Measurements from ENCODE around the gene LHX3. TPM values are rescaled to one million over a fixed set of nuclear protein-coding genes. Genes with fewer than 3 reads are reported as not detected.

Gene LHX3
- total and polyA plus RNA-seq, 10 donors = not detected

- Histone ChIP-seq H3K27me3 (replicated peaks in 1 of 7) (peaks cover 0 to 40% (median 0%) of the 10 kb centered on the region in 7 donors), H3K27ac (no peak overlapping the region), H3K4me1 (peaks cover 0 to 8% (median 0%) of the 10 kb centered on the region in 6 donors), H3K36me3 (no peaks in the 10 kb centered on the region), H3K9me3 (no peaks in the 10 kb centered on the region), H3K4me3 (no peak overlapping the region)
- TF ChIP-seq POLR2A (IDR thresholded peaks at IDR 0.05) (no peak), POLR2AphosphoS5 (IDR thresholded peaks at IDR 0.05) (no peak)
- WGBS, 5 donors = 80 to 92% (median 90%) methylated on average over 17 of the region's 17 CpGs
- intact Hi-C loops (cut with DNase I; ENCODE audit: low total_unique reads) = no loop called here
- DNase-seq = no peak
Observed at GRCh38 chr9:136155576-136155975, 49.4 kb downstream of the LHX3 start.

DNA sequence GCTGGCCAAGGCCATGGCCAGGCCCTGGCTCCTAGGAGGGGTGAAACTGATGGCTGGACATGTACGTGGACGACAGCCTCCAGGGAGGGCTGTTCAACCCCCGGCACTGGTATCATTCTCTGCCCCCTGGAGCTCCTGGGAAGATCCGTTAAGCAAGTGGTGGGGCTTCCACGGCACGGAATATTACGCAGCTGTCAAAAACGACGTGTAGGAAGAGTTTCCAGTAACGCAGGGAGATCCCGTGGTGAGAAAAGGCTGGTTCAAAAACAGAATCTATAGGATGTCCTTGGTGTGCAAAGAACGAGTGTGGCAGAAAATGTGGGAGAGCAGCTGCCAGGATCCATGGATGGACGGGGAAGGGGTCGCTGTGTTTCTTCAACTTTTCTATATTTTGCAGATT, 50.0 kb downstream of the LHX3 start:
- H3K36me3 ChIP-seq = no peaks in the 10 kb centered on the region
- peaks cover 0 to 40% (median 0%) of the 10 kb centered on the region in 7 donors for H3K27me3 ChIP-seq (replicated peaks in 1 of 7)
- TF ChIP-seq POLR2A (IDR thresholded peaks at IDR 0.05) (no peak), POLR2AphosphoS5 (IDR thresholded peaks at IDR 0.05) (no peak)
- TF ChIP-seq, protein P1, sequence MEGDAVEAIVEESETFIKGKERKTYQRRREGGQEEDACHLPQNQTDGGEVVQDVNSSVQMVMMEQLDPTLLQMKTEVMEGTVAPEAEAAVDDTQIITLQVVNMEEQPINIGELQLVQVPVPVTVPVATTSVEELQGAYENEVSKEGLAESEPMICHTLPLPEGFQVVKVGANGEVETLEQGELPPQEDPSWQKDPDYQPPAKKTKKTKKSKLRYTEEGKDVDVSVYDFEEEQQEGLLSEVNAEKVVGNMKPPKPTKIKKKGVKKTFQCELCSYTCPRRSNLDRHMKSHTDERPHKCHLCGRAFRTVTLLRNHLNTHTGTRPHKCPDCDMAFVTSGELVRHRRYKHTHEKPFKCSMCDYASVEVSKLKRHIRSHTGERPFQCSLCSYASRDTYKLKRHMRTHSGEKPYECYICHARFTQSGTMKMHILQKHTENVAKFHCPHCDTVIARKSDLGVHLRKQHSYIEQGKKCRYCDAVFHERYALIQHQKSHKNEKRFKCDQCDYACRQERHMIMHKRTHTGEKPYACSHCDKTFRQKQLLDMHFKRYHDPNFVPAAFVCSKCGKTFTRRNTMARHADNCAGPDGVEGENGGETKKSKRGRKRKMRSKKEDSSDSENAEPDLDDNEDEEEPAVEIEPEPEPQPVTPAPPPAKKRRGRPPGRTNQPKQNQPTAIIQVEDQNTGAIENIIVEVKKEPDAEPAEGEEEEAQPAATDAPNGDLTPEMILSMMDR (IDR thresholded peaks at IDR 0.05 in 8 of 11, conservative IDR thresholded peaks at IDR 0.05 in 3 of 11) = no peak
- peaks cover 0 to 8% (median 0%) of the 10 kb centered on the region in 6 donors for H3K4me1 ChIP-seq
- H3K27ac ChIP-seq = no peak overlapping the region
- no peaks in the 10 kb centered on the region for H3K9me3 ChIP-seq
- no peak for DNase-seq
- no peak overlapping the region for H3K4me3 ChIP-seq
- WGBS, 5 donors = 86 to 95% (median 92%) methylated on average over 14 of the region's 14 CpGs
- intact Hi-C loops (cut with DNase I; ENCODE audit: low total_unique reads) = no loop called here

- H3K4me3 ChIP-seq = no peak overlapping the region
- no peak for DNase-seq
- no peaks in the 10 kb centered on the region for H3K9me3 ChIP-seq
- H3K27me3 ChIP-seq (replicated peaks in 1 of 7) = peaks cover 0 to 45% (median 0%) of the 10 kb centered on the region in 7 donors
- 74 to 84% (median 77%) methylated on average over 13 to 24 of the region's 24 CpGs for WGBS, 5 donors
- H3K4me1 ChIP-seq = peaks cover 0 to 8% (median 0%) of the 10 kb centered on the region in 6 donors
- no peak overlapping the region for H3K27ac ChIP-seq
- intact Hi-C loops (cut with DNase I; ENCODE audit: low total_unique reads) = no loop called here
- H3K36me3 ChIP-seq = no peaks in the 10 kb centered on the region
- TF ChIP-seq, protein P1 (IDR thresholded peaks at IDR 0.05 in 8 of 11, conservative IDR thresholded peaks at IDR 0.05 in 3 of 11) = no peak
- TF ChIP-seq POLR2A (IDR thresholded peaks at IDR 0.05) (no peak), POLR2AphosphoS5 (IDR thresholded peaks at IDR 0.05) (no peak)
Observed at GRCh38 chr9:136153381-136154065, 51.4 kb downstream of the LHX3 start.

- no peak for DNase-seq
- intact Hi-C loops (cut with DNase I; ENCODE audit: low total_unique reads) = no loop called here
- H3K4me3 ChIP-seq = no peak overlapping the region
- H3K36me3 ChIP-seq = no peaks in the 10 kb centered on the region
- no peak overlapping the region for H3K27ac ChIP-seq
- TF ChIP-seq POLR2A (IDR thresholded peaks at IDR 0.05) = no peak
- TF ChIP-seq, protein P1 (IDR thresholded peaks at IDR 0.05 in 8 of 11, conservative IDR thresholded peaks at IDR 0.05 in 3 of 11) = no peak
- TF ChIP-seq POLR2AphosphoS5 (IDR thresholded peaks at IDR 0.05) = no peak
- 87 to 95% (median 94%) methylated on average over 5 to 12 of the region's 12 CpGs for whole genome bisulfite sequencing, 5 donors
- no peaks in the 10 kb centered on the region for H3K9me3 ChIP-seq
- peaks cover 0 to 7% (median 0%) of the 10 kb centered on the region in 6 donors for H3K4me1 ChIP-seq
- H3K27me3 ChIP-seq (replicated peaks in 1 of 7) = peaks cover 0 to 46% (median 6%) of the 10 kb centered on the region in 7 donors
Observed at GRCh38 chr9:136152931-136153330, 52.0 kb downstream of the LHX3 start.
